Measurements from ENCODE around the gene RHNO1.

DNA sequence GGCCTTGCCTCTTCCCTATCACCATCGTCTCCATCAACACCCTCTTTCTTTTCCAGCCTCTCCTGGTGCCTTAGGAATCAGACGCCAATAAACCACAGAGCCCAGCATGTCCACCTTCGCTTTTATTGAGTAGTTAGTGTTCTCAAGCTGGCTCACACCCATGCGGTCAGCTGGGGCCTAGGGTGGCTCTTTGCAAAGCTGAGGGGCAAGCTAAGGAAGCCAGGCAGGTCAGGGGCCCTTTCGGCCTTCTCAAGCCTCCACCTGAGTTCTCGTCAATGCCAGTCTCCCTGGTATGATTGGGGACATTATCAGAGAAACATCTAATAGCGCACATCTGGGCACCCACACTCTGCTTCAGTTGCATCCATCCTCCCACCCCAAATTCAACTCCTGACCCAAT is 19.4 kb upstream of the RHNO1 start:
- TF ChIP-seq, protein P1, sequence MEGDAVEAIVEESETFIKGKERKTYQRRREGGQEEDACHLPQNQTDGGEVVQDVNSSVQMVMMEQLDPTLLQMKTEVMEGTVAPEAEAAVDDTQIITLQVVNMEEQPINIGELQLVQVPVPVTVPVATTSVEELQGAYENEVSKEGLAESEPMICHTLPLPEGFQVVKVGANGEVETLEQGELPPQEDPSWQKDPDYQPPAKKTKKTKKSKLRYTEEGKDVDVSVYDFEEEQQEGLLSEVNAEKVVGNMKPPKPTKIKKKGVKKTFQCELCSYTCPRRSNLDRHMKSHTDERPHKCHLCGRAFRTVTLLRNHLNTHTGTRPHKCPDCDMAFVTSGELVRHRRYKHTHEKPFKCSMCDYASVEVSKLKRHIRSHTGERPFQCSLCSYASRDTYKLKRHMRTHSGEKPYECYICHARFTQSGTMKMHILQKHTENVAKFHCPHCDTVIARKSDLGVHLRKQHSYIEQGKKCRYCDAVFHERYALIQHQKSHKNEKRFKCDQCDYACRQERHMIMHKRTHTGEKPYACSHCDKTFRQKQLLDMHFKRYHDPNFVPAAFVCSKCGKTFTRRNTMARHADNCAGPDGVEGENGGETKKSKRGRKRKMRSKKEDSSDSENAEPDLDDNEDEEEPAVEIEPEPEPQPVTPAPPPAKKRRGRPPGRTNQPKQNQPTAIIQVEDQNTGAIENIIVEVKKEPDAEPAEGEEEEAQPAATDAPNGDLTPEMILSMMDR (conservative IDR thresholded peaks at IDR 0.05; ENCODE audit: low read depth, low read length) = no peak
- TF ChIP-seq EZH2 (IDR thresholded peaks at IDR 0.05; ENCODE audit: low read length, unreplicated experiment) = no peak
